Retinal pigment epithelial cell (primary cell): ENCODE data around the gene PLCB1.

Source experiments
- DNase-seq: peaks from one replicate; pipeline ENCODE4 v3.0.0-alpha.2; 2010; ENCODE audit warnings: low read depth
- H3K4me3 ChIP-seq: 2 replicates; pipeline ENCODE4 v1.5.1; 2011; ENCODE audit warnings: mild to moderate bottlenecking, low read length, control low read depth, moderate library complexity
- TF ChIP-seq, protein P1 (sequence below): conservative IDR thresholded peaks from 2 replicates; pipeline ENCODE4 v1.5.1; 2011; ENCODE audit warnings: low read depth, low read length, control low read depth, inconsistent platforms

Gene PLCB1

DNA sequence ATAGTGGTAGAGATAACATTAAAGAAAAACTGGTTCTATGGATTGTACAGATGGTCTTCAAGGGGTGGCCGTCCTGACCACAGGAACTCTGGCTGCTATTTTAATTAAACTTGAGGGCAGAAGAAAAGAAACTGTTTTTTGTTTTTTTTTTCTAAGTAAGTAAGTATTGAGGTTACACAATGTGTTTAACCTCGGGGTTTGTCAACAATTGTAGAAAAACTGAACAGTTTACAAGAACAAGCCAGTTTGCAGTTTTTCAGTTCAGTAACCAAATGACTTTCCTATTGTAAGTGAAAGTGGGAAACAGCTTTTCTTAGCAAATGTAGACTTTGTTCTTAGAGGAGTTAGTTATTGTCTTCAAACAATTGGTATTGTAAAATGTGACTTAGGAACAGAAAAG lies 77.0 kb downstream of the PLCB1 start:
- H3K4me3 ChIP-seq, result no peak overlapping the region
- TF ChIP-seq, protein P1, sequence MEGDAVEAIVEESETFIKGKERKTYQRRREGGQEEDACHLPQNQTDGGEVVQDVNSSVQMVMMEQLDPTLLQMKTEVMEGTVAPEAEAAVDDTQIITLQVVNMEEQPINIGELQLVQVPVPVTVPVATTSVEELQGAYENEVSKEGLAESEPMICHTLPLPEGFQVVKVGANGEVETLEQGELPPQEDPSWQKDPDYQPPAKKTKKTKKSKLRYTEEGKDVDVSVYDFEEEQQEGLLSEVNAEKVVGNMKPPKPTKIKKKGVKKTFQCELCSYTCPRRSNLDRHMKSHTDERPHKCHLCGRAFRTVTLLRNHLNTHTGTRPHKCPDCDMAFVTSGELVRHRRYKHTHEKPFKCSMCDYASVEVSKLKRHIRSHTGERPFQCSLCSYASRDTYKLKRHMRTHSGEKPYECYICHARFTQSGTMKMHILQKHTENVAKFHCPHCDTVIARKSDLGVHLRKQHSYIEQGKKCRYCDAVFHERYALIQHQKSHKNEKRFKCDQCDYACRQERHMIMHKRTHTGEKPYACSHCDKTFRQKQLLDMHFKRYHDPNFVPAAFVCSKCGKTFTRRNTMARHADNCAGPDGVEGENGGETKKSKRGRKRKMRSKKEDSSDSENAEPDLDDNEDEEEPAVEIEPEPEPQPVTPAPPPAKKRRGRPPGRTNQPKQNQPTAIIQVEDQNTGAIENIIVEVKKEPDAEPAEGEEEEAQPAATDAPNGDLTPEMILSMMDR, result no peak
- no peak for DNase-seq

DNA sequence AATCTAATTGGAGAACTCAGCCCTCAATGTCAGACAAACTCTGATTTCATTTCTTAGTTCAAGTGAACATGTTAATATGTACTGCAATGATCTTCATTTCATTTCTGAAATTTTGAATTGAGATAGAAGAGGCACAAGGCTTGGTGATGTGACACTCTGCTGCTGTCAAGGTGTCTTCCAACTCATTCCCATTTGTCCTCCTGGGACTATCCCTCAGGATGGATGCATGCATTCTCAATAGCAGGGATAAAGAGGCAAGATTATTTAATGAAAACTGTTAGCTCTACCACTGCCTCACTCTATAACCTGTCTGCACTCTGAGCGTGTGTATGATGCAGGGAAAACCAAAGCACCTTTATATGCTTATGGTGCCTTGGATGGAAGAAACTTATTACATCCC lies 78.7 kb downstream of the PLCB1 start:
- TF ChIP-seq, protein P1, result no peak
- no peak for DNase-seq
- H3K4me3 ChIP-seq, result no peak overlapping the region

- no peak for DNase-seq
- no peak overlapping the region for H3K4me3 ChIP-seq
- TF ChIP-seq, protein P1, result no peak
These were observed 80.2 kb downstream of the PLCB1 start for GRCh38 chr20:8212286-8212685.

DNA sequence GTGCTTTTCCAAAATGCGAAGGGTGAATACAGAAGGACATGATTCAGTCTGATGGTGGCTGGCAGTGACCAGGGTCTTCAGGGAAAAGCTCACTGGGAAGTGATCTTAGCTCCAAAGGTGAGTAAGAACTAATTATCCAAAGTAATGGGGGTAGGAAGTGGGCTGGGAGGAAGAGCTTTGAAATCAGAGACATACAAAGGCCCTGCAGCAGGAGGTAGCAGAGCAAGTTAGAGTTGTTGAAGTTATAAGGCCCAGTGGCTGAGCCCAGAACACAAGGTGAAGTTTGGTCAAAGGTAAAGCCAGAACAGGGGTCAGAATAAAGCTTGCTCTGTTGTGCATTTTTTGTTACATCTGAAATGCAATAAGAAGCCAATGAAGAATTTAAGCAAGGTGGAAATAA lies 81.2 kb downstream of the PLCB1 start:
- no peak for DNase-seq
- TF ChIP-seq, protein P1, result no peak

DNA sequence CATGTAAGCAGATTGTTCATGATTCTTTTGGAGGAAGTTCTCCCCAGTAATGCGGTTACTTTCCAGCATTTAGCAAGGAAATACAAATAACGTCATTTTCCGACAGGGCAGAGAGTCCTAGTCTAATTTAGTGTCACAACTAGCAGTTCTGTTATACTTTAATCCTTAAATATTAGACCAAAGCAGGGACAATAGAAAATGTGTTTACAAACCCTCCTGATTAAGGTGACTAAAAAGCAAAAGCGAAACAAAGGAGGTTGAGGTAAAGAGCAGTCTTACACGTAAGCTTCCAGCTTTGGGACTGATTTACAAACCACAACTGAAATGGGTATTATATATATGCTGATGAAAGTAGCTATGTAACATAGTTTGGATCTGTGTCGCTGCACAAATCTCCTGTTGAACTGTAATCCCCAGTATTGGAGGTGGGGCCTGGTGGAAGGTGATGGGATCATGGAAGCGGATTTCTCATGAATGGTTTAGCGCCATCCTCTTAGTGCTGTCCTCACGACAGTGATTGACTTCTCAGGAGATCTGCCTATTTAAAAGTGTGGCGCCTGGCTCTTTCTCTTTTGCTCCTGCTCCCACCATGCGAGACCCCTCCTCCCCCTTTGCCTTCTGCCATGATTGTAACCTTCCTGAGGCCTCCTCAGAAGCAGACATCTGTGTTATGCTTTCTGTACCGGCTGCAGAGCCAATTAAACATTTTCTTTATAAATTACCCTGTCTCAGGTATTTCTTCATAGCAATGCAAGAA lies 81.9 kb downstream of the PLCB1 start:
- TF ChIP-seq, protein P1, result no peak
- H3K4me3 ChIP-seq, result no peak overlapping the region
- DNase-seq, result no peak

More for the DNA sequence above, 81.2 kb downstream of the PLCB1 start:
- no peak overlapping the region for H3K4me3 ChIP-seq

- DNase-seq, result no peak
- TF ChIP-seq, protein P1, result no peak
These were observed 83.3 kb downstream of the PLCB1 start for GRCh38 chr20:8215361-8215781.

More at GRCh38 chr20:8215361-8215781, 83.3 kb downstream of the PLCB1 start:
- no peak overlapping the region for H3K4me3 ChIP-seq
